Activated CD4-positive, alpha-beta T cell treated with anti-CD3 and anti-CD28 coated beads, Interleukin-2, amount 50 U/mL, for 16 hours (primary cell): ENCODE measurements around the gene CAMK2N1.

ENCODE experiments used
- DNase-seq: peaks from one replicate; pipeline ENCODE4 v3.0.0-alpha.2; 2020

CAMK2N1 gene

GRCh38 chr1:20442920-20443625, 42.9 kb downstream of the CAMK2N1 start:
- no peak for DNase-seq

DNA sequence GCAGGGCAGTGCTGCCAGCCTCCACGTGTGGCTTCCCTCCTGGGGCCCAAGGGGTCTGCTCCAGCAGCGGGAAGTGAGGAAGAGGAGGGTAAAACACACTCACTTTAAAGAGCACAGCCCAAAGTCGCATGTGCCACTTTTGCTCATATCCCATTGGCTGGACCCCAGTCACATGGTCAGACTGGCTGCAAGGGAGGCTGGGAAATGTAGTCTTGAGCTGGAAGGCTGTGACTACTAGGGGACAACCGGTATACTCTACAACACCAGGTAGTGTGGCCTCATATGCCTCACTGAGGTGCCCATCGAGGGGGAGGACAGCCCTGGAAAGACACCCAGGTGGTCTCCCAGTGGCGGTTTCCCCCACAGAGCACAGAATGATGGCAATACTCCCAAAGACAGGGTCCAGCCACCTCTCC, 45.2 kb downstream of the CAMK2N1 start:
- DNase-seq, result peak; percentile 71

DNA sequence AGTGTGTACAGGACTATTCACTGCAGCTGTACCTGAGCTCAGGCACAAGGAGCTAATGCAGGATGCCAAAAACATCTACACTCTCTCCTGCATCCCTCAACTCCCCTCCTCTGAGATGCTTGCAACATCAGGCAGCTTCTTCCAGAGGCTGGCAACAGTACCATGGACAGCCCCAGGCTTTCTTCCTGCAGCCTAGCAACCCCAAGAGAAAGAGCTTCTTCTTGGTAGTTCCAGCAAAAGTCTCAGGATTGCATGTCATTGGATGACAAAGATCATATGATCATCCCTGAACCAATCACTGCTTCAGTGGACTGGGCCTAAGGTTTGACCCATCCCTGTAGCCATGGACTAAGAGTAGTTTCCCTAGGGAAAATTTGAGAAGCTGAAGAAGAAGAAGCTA, 46.7 kb downstream of the CAMK2N1 start:
- no peak for DNase-seq

- no peak for DNase-seq
These were observed 48.4 kb downstream of the CAMK2N1 start for GRCh38 chr1:20437640-20438039.

- no peak for DNase-seq
These were observed 53.1 kb downstream of the CAMK2N1 start for GRCh38 chr1:20432891-20433290.
